Neuronal stem cell (in vitro differentiated cells): ENCODE measurements around the gene JPH2.
A peak's percentile ranks its signal among the peaks of the same experiment; 100 is the strongest.

Source experiments
- DNase-seq: peaks from one replicate; pipeline ENCODE4 v3.0.0-alpha.2; 2013; ENCODE audit warnings: low spot score
- H2AFZ ChIP-seq: one replicate; pipeline ENCODE4 v1.6.1; 2013; ENCODE audit warnings: mild to moderate bottlenecking, low read length, inconsistent platforms
- H2AK5ac ChIP-seq: 2 replicates; pipeline ENCODE4 v1.6.1; 2013; ENCODE audit warnings: low read depth, mild to moderate bottlenecking, inconsistent platforms, low read length, moderate library complexity, mixed read lengths
- H2BK120ac ChIP-seq: 2 replicates; pipeline ENCODE4 v1.6.1; 2013; ENCODE audit warnings: low read depth, mild to moderate bottlenecking, inconsistent platforms, low read length, moderate library complexity, mixed read lengths
- H2BK12ac ChIP-seq: one replicate; pipeline ENCODE4 v1.6.1; 2013; ENCODE audit warnings: low read length, inconsistent platforms
- H2BK15ac ChIP-seq: 2 replicates; pipeline ENCODE4 v1.6.1; 2013; ENCODE audit warnings: mild to moderate bottlenecking, low read length, inconsistent platforms, mixed read lengths
- H2BK5ac ChIP-seq: one replicate; pipeline ENCODE4 v1.6.1; 2013; ENCODE audit warnings: inconsistent platforms, mild to moderate bottlenecking, low read length, moderate library complexity
- H3K14ac ChIP-seq: one replicate; pipeline ENCODE4 v1.6.1; 2013; ENCODE audit warnings: low read length, inconsistent platforms
- H3K18ac ChIP-seq: 2 replicates; pipeline ENCODE4 v1.6.1; 2013; ENCODE audit warnings: low read length, inconsistent platforms
- H3K23ac ChIP-seq: 2 replicates; pipeline ENCODE4 v1.6.1; 2013; ENCODE audit warnings: low read depth, mild to moderate bottlenecking, mixed read lengths, low read length, inconsistent platforms; ENCODE audit not compliant: poor library complexity
- H3K27ac ChIP-seq: replicated peaks from 3 replicates; pipeline ENCODE4 v1.5.1; 2013; ENCODE audit warnings: low read length, inconsistent platforms
- H3K27me3 ChIP-seq, 3 experiments: 2 replicates each; pipeline ENCODE4 v1.6.1; 2013; ENCODE audit warnings: low read length in 3 of 3, mild to moderate bottlenecking in 2 of 3, inconsistent platforms in 1 of 3, low read depth in 1 of 3, mixed read lengths in 1 of 3, moderate library complexity in 1 of 3; ENCODE audit not compliant: control insufficient read depth in 3 of 3, insufficient read depth in 3 of 3
- H3K36me3 ChIP-seq, 2 donors: replicated peaks in 1 of 2; 2 replicates each; pipeline ENCODE4 v1.6.1; 2013; ENCODE audit warnings: low read length in 2 of 2; ENCODE audit not compliant: control insufficient read depth in 2 of 2, insufficient read depth in 2 of 2
- H3K4ac ChIP-seq: 2 replicates; pipeline ENCODE4 v1.6.1; 2013; ENCODE audit warnings: inconsistent platforms, mild to moderate bottlenecking, low read length, moderate library complexity
- H3K4me1 ChIP-seq, 2 donors: 1 replicate in 1 of 2; 2 replicates in 1 of 2; pipeline ENCODE4 v1.6.1; 2013; ENCODE audit warnings: low read length in 2 of 2, low read depth in 1 of 2; ENCODE audit not compliant: control insufficient read depth in 2 of 2, insufficient read depth in 1 of 2
- H3K4me2 ChIP-seq: one replicate; pipeline ENCODE4 v1.6.1; 2013; ENCODE audit warnings: mild to moderate bottlenecking, low read length, inconsistent platforms; ENCODE audit not compliant: insufficient read depth, poor library complexity, severe bottlenecking
- H3K4me3 ChIP-seq, 2 donors: 2 replicates each; pipeline ENCODE4 v1.5.1; 2013; ENCODE audit warnings: low read length in 2 of 2, mild to moderate bottlenecking in 2 of 2, inconsistent platforms in 1 of 2, moderate library complexity in 1 of 2
- H3K79me1 ChIP-seq: one replicate; pipeline ENCODE4 v1.6.1; 2013; ENCODE audit warnings: low read depth, mild to moderate bottlenecking, inconsistent platforms, low read length, moderate library complexity
- H3K9ac ChIP-seq: one replicate; pipeline ENCODE4 v1.6.1; 2013; ENCODE audit warnings: mild to moderate bottlenecking, low read depth, low read length, inconsistent platforms; ENCODE audit not compliant: poor library complexity
- H3K9me3 ChIP-seq, 2 donors: replicated peaks in 1 of 2; 2 replicates each; pipeline versions ENCODE3 to v1.6.1; 2013; ENCODE audit warnings: low read length in 2 of 2, mild to moderate bottlenecking in 2 of 2, inconsistent platforms in 1 of 2, low read depth in 1 of 2, mixed read lengths in 1 of 2, moderate library complexity in 1 of 2; ENCODE audit not compliant: control insufficient read depth in 2 of 2, insufficient read depth in 1 of 2
- H4K8ac ChIP-seq: one replicate; pipeline ENCODE4 v1.6.1; 2013; ENCODE audit warnings: low read depth, mild to moderate bottlenecking, inconsistent platforms, low read length, moderate library complexity
- H4K91ac ChIP-seq: one replicate; pipeline ENCODE4 v1.6.1; 2013; ENCODE audit warnings: low read length, low read depth, mild to moderate bottlenecking, inconsistent platforms; ENCODE audit not compliant: poor library complexity
- WGBS, 2 donors: extraction: QIAGEN DNeasy Blood & Tissue Kit; methylation state at CpG; one replicate each; pipeline ENCODE4 v1.1.7; 2013; ENCODE audit warnings: missing lambda C conversion rate in 2 of 2, mixed read lengths in 1 of 2; ENCODE audit not compliant: insufficient read length in 2 of 2, insufficient replicate concordance in 1 of 2; ENCODE audit errors: extremely low coverage in 2 of 2; 5-methylcytosine and 5-hydroxymethylcytosine counted together

The JPH2 gene

GRCh38 chr20:44221368-44221954 is 34.5 kb upstream of the JPH2 start:
- Histone ChIP-seq H2BK15ac (no peak overlapping the region), H3K27ac (no peak overlapping the region), H3K18ac (peak overlapping the region; percentile 44), H3K4me2 (no peak overlapping the region), H2AK5ac (no peak overlapping the region), H4K8ac (no peak overlapping the region), H3K79me1 (no peaks in the 10 kb centered on the region), H3K4me1 (peaks cover 0 to 11% of the 10 kb centered on the region in 2 donors), H3K4ac (no peak overlapping the region), H2AFZ (no peak overlapping the region), H3K9ac (no peak overlapping the region), H3K27me3 (no peaks in the 10 kb centered on the region), H3K23ac (no peak overlapping the region), H3K36me3 (no peaks in the 10 kb centered on the region), H3K14ac (no peak overlapping the region), H2BK120ac (no peak overlapping the region), H3K4me3 (no peak overlapping the region), H4K91ac (no peak overlapping the region), H2BK12ac (no peak overlapping the region), H3K9me3 (no peaks in the 10 kb centered on the region), H2BK5ac (no peak overlapping the region)
- WGBS, 2 donors = no CpG with 5 or more reads among the region's 3 CpGs
- no peak for DNase-seq

GRCh38 chr20:44219791-44220190 is 32.8 kb upstream of the JPH2 start:
- Histone ChIP-seq H4K8ac (no peak overlapping the region), H3K36me3 (no peaks in the 10 kb centered on the region), H3K4me2 (no peak overlapping the region), H3K14ac (no peak overlapping the region), H2AFZ (peak overlapping the region; percentile 8), H2BK15ac (no peak overlapping the region), H3K4me1 (peaks cover 0 to 11% of the 10 kb centered on the region in 2 donors), H2BK120ac (no peak overlapping the region), H2BK5ac (no peak overlapping the region), H3K9me3 (no peaks in the 10 kb centered on the region), H3K4me3 (no peak overlapping the region), H3K4ac (no peak overlapping the region), H3K27ac (no peak overlapping the region), H3K9ac (peak overlapping the region; percentile 9), H2BK12ac (no peak overlapping the region), H4K91ac (no peak overlapping the region), H3K27me3 (no peaks in the 10 kb centered on the region), H3K23ac (no peak overlapping the region), H3K18ac (no peak overlapping the region), H3K79me1 (no peaks in the 10 kb centered on the region), H2AK5ac (no peak overlapping the region)
- no CpG with 5 or more reads among the region's 6 CpGs for WGBS, 2 donors
- no peak for DNase-seq

GRCh38 chr20:44219170-44219730 is 32.3 kb upstream of the JPH2 start:
- H4K8ac ChIP-seq = no peak overlapping the region
- no peak overlapping the region for H3K18ac ChIP-seq
- H3K9me3 ChIP-seq = no peaks in the 10 kb centered on the region
- no peaks in the 10 kb centered on the region for H3K36me3 ChIP-seq
- H3K4ac ChIP-seq = no peak overlapping the region
- no CpG with 5 or more reads among the region's 5 CpGs for WGBS, 2 donors
- DNase-seq = no peak
- no peak overlapping the region for H2AK5ac ChIP-seq
- peaks cover 0 to 11% of the 10 kb centered on the region in 2 donors for H3K4me1 ChIP-seq
- H4K91ac ChIP-seq = no peak overlapping the region
- H2BK120ac ChIP-seq = no peak overlapping the region
- H2BK15ac ChIP-seq = no peak overlapping the region
- H3K14ac ChIP-seq = no peak overlapping the region
- H3K9ac ChIP-seq = no peak overlapping the region
- H3K27ac ChIP-seq = no peak overlapping the region
- H3K23ac ChIP-seq = no peak overlapping the region
- no peak overlapping the region for H2BK12ac ChIP-seq
- peak overlapping the region; percentile 8 for H2AFZ ChIP-seq
- no peak overlapping the region for H3K4me3 ChIP-seq
- no peaks in the 10 kb centered on the region for H3K27me3 ChIP-seq
- no peaks in the 10 kb centered on the region for H3K79me1 ChIP-seq
- H2BK5ac ChIP-seq = no peak overlapping the region
- H3K4me2 ChIP-seq = no peak overlapping the region

- no peak overlapping the region for H2AFZ ChIP-seq
- H3K36me3 ChIP-seq = no peaks in the 10 kb centered on the region
- H3K27ac ChIP-seq = no peak overlapping the region
- no peaks in the 10 kb centered on the region for H3K27me3 ChIP-seq
- no peak overlapping the region for H3K4me3 ChIP-seq
- no peak overlapping the region for H3K9ac ChIP-seq
- no CpG with 5 or more reads among the region's 4 CpGs for WGBS, 2 donors
- H3K4ac ChIP-seq = no peak overlapping the region
- no peak overlapping the region for H4K8ac ChIP-seq
- H3K4me1 ChIP-seq = peaks cover 0 to 11% of the 10 kb centered on the region in 2 donors
- no peak overlapping the region for H4K91ac ChIP-seq
- no peaks in the 10 kb centered on the region for H3K9me3 ChIP-seq
- no peak overlapping the region for H2BK5ac ChIP-seq
- DNase-seq = no peak
- no peak overlapping the region for H3K18ac ChIP-seq
- H3K23ac ChIP-seq = no peak overlapping the region
- no peak overlapping the region for H2AK5ac ChIP-seq
- H3K79me1 ChIP-seq = no peaks in the 10 kb centered on the region
- no peak overlapping the region for H2BK15ac ChIP-seq
- no peak overlapping the region for H2BK12ac ChIP-seq
- H2BK120ac ChIP-seq = no peak overlapping the region
- H3K14ac ChIP-seq = no peak overlapping the region
- H3K4me2 ChIP-seq = no peak overlapping the region
Measured at GRCh38 chr20:44218446-44218845, 31.5 kb upstream of the JPH2 start.
